Ascending aorta (tissue), 2 donors: ENCODE data around the gene ZNF84. TPM values are rescaled to one million over a fixed set of nuclear protein-coding genes. Genes with fewer than 3 reads are reported as not detected.

Experiments
- DNase-seq, 2 donors: peaks; one replicate each; pipeline ENCODE4 v3.0.0-alpha.2; 2019; ENCODE audit warnings: low spot score in 2 of 2
- H3K27ac ChIP-seq, 2 donors: fragments of 200-600 bp; sonication (generic); one replicate each; pipeline ENCODE4 v1.5.1; 2016 to 2017; ENCODE audit warnings: mild to moderate bottlenecking in 1 of 2
- H3K27me3 ChIP-seq: fragments of 200-600 bp; sonication (generic); one replicate; pipeline ENCODE4 v1.5.1; 2017
- H3K36me3 ChIP-seq, 2 donors: fragments of 200-600 bp; sonication (generic); one replicate each; pipeline ENCODE4 v1.5.1; 2016
- H3K4me1 ChIP-seq, 2 donors: fragments of 200-600 bp; sonication (generic); one replicate each; pipeline ENCODE4 v1.5.1; 2016 to 2017; ENCODE audit warnings: mild to moderate bottlenecking in 1 of 2
- H3K4me3 ChIP-seq, 2 donors: fragments of 200-600 bp; sonication (generic); one replicate each; pipeline ENCODE4 v1.5.1; 2016 to 2017; ENCODE audit warnings: mild to moderate bottlenecking in 1 of 2
- H3K9me3 ChIP-seq, 2 donors: fragments of 200-600 bp; sonication (generic); one replicate each; pipeline ENCODE4 v1.5.1; 2016
- CTCF ChIP-seq, 3 experiments: fragments of 200-600 bp in 2 of 3; fragments of 450-650 bp in 1 of 3; sonication (generic) in 2 of 3; IDR thresholded peaks; one replicate each; pipeline ENCODE4 v1.5.1; 2016 to 2019; ENCODE audit warnings: antibody characterized with exemption in 3 of 3, mild to moderate bottlenecking in 1 of 3, moderate library complexity in 1 of 3
- intact Hi-C: fragments of 100-400 bp; cut with DNase I; formaldehyde crosslinking; loops from one replicate; pipeline ENCODE4 v1.15.1; 2023
- total RNA-seq: library from RNA; depleted of rRNA; stranded (reverse); fragments of >200 nt; gene quantifications from one replicate; pipeline ENCODE4 v1.1.0, GENCODE V29; 2016

Gene ZNF84
- total RNA-seq, 1 donor from 2014 or later: 2.7 TPM

- Histone ChIP-seq H3K9me3 (peaks cover 74 to 86% of the 10 kb centered on the region in 2 donors), H3K27ac (no peak overlapping the region), H3K4me1 (no peaks in the 10 kb centered on the region), H3K4me3 (no peak overlapping the region), H3K36me3 (peaks cover 55 to 68% of the 10 kb centered on the region in 2 donors), H3K27me3 (no peaks in the 10 kb centered on the region)
- DNase-seq: no peak
- intact Hi-C loops: no loop called here
- TF ChIP-seq CTCF (IDR thresholded peaks at IDR 0.05): no peak
These were observed 46.0 kb downstream of the ZNF84 start for GRCh38 chr12:133083345-133083744.

- Histone ChIP-seq H3K4me1 (no peaks in the 10 kb centered on the region), H3K27me3 (no peaks in the 10 kb centered on the region), H3K36me3 (peaks cover 89 to 99% of the 10 kb centered on the region in 2 donors), H3K9me3 (peaks cover 99 to 100% of the 10 kb centered on the region in 2 donors), H3K27ac (no peak overlapping the region), H3K4me3 (no peak overlapping the region)
- intact Hi-C loops: no loop called here
- no peak for TF ChIP-seq CTCF (IDR thresholded peaks at IDR 0.05)
- DNase-seq: no peak
These were observed 68.3 kb downstream of the ZNF84 start for GRCh38 chr12:133105620-133106019.

GRCh38 chr12:133106253-133106652 lies 68.9 kb downstream of the ZNF84 start:
- H3K4me3 ChIP-seq: no peak overlapping the region
- no peaks in the 10 kb centered on the region for H3K27me3 ChIP-seq
- H3K9me3 ChIP-seq: peaks cover 99 to 100% of the 10 kb centered on the region in 2 donors
- intact Hi-C loops: no loop called here
- H3K27ac ChIP-seq: no peak overlapping the region
- peaks cover 84 to 94% of the 10 kb centered on the region in 2 donors for H3K36me3 ChIP-seq
- H3K4me1 ChIP-seq: no peaks in the 10 kb centered on the region
- no peak for TF ChIP-seq CTCF (IDR thresholded peaks at IDR 0.05)
- DNase-seq: no peak

- Histone ChIP-seq H3K27ac (no peak overlapping the region), H3K36me3 (peaks cover 75 to 85% of the 10 kb centered on the region in 2 donors), H3K9me3 (peaks cover 100% of the 10 kb centered on the region in 2 donors), H3K4me3 (peak overlapping the region in 1 of 2 donors; percentile 5), H3K27me3 (no peaks in the 10 kb centered on the region), H3K4me1 (no peaks in the 10 kb centered on the region)
- DNase-seq: no peak
- TF ChIP-seq CTCF (IDR thresholded peaks at IDR 0.05): no peak
- intact Hi-C loops: no loop called here
These were observed 69.8 kb downstream of the ZNF84 start for GRCh38 chr12:133107121-133107520.

- no peak for TF ChIP-seq CTCF (IDR thresholded peaks at IDR 0.05)
- H3K27me3 ChIP-seq: no peaks in the 10 kb centered on the region
- intact Hi-C loops: no loop called here
- peaks cover 67 to 75% of the 10 kb centered on the region in 2 donors for H3K36me3 ChIP-seq
- H3K4me3 ChIP-seq: peak overlapping the region in 1 of 2 donors; percentile 5
- peaks cover 99 to 100% of the 10 kb centered on the region in 2 donors for H3K9me3 ChIP-seq
- no peaks in the 10 kb centered on the region for H3K4me1 ChIP-seq
- no peak for DNase-seq
- H3K27ac ChIP-seq: no peak overlapping the region
These were observed 70.8 kb downstream of the ZNF84 start for GRCh38 chr12:133108150-133108549.

Other genes with a start within 250 kb of the ZNF84 start
- 173 TPM for gene GOLGA3, start 208.6 kb upstream of the ZNF84 start, total RNA-seq
- gene CHFR, start 149.9 kb upstream of the ZNF84 start, total RNA-seq: 7.9 TPM
- 1.3 TPM for gene ZNF605, start 81.2 kb upstream of the ZNF84 start, total RNA-seq
- 73.4 TPM for gene ZNF26, start 51.1 kb upstream of the ZNF84 start, total RNA-seq
- 11.6 TPM for gene ZNF140, start 43.4 kb downstream of the ZNF84 start, total RNA-seq
- gene ZNF891, start 92.8 kb downstream of the ZNF84 start, total RNA-seq: 2.0 TPM
- gene ZNF10, start 93.1 kb downstream of the ZNF84 start, total RNA-seq: 3.8 TPM
- gene ZNF268, start 144.0 kb downstream of the ZNF84 start, total RNA-seq: 38.5 TPM
- not detected for gene ANHX, start 198.4 kb downstream of the ZNF84 start, total RNA-seq